DMS153 treated with DMSO at 0.1 percent for 48 hours (cell line): ENCODE data around the gene THAP4.

Source experiments
- DNase-seq: peaks from one replicate; lab custom pipeline; 2025; ENCODE audit not compliant: unreplicated experiment; lab: John Stamatoyannopoulos, UW

Gene THAP4

GRCh38 chr2:241637018-241637794, at the start of gene THAP4, which contains the start of gene ATG4B:
Gene THAP4 (minus strand): TSS chr2:241637158. CDS start chr2:241637017, 141 bp downstream.
Gene ATG4B (plus strand): TSS chr2:241637693. CDS start chr2:241637715, 22 bp downstream.
- DNase-seq: peak; percentile 66

- no peak for DNase-seq
Measured at GRCh38 chr2:241686324-241686649, 49.3 kb upstream of the THAP4 start.

- DNase-seq: no peak
Measured at GRCh38 chr2:241680827-241681599, 44.1 kb upstream of the THAP4 start.

- no peak for DNase-seq
Measured at GRCh38 chr2:241680044-241680443, 43.1 kb upstream of the THAP4 start.

GRCh38 chr2:241678784-241679540, 42.0 kb upstream of the THAP4 start:
- DNase-seq: no peak

GRCh38 chr2:241678307-241678706, 41.3 kb upstream of the THAP4 start:
- DNase-seq: no peak

GRCh38 chr2:241677392-241677791, 40.4 kb upstream of the THAP4 start:
- no peak for DNase-seq

GRCh38 chr2:241676665-241677064, 39.7 kb upstream of the THAP4 start:
- DNase-seq: no peak

GRCh38 chr2:241675885-241676284, 38.9 kb upstream of the THAP4 start:
- DNase-seq: no peak

- no peak for DNase-seq
Measured at GRCh38 chr2:241673797-241674725, 37.1 kb upstream of the THAP4 start.

- DNase-seq: no peak
Measured at GRCh38 chr2:241673189-241673663, 36.3 kb upstream of the THAP4 start.

GRCh38 chr2:241672243-241673188, 35.6 kb upstream of the THAP4 start:
- no peak for DNase-seq

GRCh38 chr2:241671457-241672240, 34.7 kb upstream of the THAP4 start:
- no peak for DNase-seq

- no peak for DNase-seq
Measured at GRCh38 chr2:241670333-241671110, 33.6 kb upstream of the THAP4 start.

GRCh38 chr2:241668839-241669238, 31.9 kb upstream of the THAP4 start:
- no peak for DNase-seq

GRCh38 chr2:241668354-241668753, 31.4 kb upstream of the THAP4 start:
- DNase-seq: no peak

GRCh38 chr2:241666627-241667400, 29.9 kb upstream of the THAP4 start:
- DNase-seq: no peak
